ENCODE results near the gene NXT1.

GRCh38 chr20:23341073-23341472 is 9.5 kb upstream of the NXT1 start:
- TF ChIP-seq ZNF274 (IDR thresholded peaks at IDR 0.05; ENCODE audit: low read depth, low read length) (no peak), SUZ12 (IDR thresholded peaks at IDR 0.05; ENCODE audit: extremely low read depth, insufficient read depth, insufficient read length) (no peak), YY1 (IDR thresholded peaks at IDR 0.05; ENCODE audit: insufficient read depth, insufficient read length) (no peak)
